Ishikawa (cell line): ENCODE results near the gene GRIFIN.

Experiments used
- CEBPB ChIP-seq: IDR thresholded peaks from 2 replicates; pipeline ENCODE4 v1.6.1; 2012
- CREB1 ChIP-seq: IDR thresholded peaks from 2 replicates; pipeline ENCODE4 v1.6.1; 2012; ENCODE audit warnings: low read depth
- EGR1 ChIP-seq: IDR thresholded peaks from 2 replicates; pipeline ENCODE4 v1.6.1; 2012
- EP300 ChIP-seq: IDR thresholded peaks from 2 replicates; pipeline ENCODE4 v1.6.1; 2012; ENCODE audit warnings: borderline replicate concordance
- FOXM1 ChIP-seq: IDR thresholded peaks from 2 replicates; pipeline ENCODE4 v1.6.1; 2012; ENCODE audit warnings: low read depth, borderline replicate concordance
- MAX ChIP-seq: IDR thresholded peaks from 2 replicates; pipeline ENCODE4 v1.6.1; 2012
- NFIC ChIP-seq: IDR thresholded peaks from 2 replicates; pipeline ENCODE4 v1.6.1; 2012
- RAD21 ChIP-seq: IDR thresholded peaks from 2 replicates; pipeline ENCODE4 v1.6.1; 2012; ENCODE audit warnings: low read depth
- TAF1 ChIP-seq: IDR thresholded peaks from 2 replicates; pipeline ENCODE4 v1.6.1; 2012; ENCODE audit warnings: low read depth, mild to moderate bottlenecking
- TCF12 ChIP-seq: IDR thresholded peaks from 2 replicates; pipeline ENCODE4 v1.6.1; 2012; ENCODE audit warnings: low read depth
- TEAD4 ChIP-seq: IDR thresholded peaks from 2 replicates; pipeline ENCODE4 v1.6.1; 2012
- USF1 ChIP-seq: IDR thresholded peaks from 2 replicates; pipeline ENCODE4 v1.6.1; 2012
- YY1 ChIP-seq: IDR thresholded peaks from 2 replicates; pipeline ENCODE4 v1.6.1; 2012; ENCODE audit warnings: low read depth
- ZBTB7A ChIP-seq: IDR thresholded peaks from 2 replicates; pipeline ENCODE4 v1.6.1; 2012; ENCODE audit warnings: low read depth
- TF ChIP-seq, protein P1 (sequence below): IDR thresholded peaks from 2 replicates; pipeline ENCODE4 v1.6.1; 2012; ENCODE audit warnings: low read depth, mild to moderate bottlenecking

The GRIFIN gene

GRCh38 chr7:2462731-2463130, 13.5 kb downstream of the GRIFIN start:
- no peak for TF ChIP-seq TAF1
- TF ChIP-seq ZBTB7A, result no peak
- no peak for TF ChIP-seq FOXM1
- no peak for TF ChIP-seq NFIC
- no peak for TF ChIP-seq USF1
- TF ChIP-seq EP300, result no peak
- TF ChIP-seq RAD21, result no peak
- TF ChIP-seq YY1, result no peak
- no peak for TF ChIP-seq CREB1
- TF ChIP-seq EGR1, result no peak
- TF ChIP-seq MAX, result no peak
- TF ChIP-seq, protein P1, sequence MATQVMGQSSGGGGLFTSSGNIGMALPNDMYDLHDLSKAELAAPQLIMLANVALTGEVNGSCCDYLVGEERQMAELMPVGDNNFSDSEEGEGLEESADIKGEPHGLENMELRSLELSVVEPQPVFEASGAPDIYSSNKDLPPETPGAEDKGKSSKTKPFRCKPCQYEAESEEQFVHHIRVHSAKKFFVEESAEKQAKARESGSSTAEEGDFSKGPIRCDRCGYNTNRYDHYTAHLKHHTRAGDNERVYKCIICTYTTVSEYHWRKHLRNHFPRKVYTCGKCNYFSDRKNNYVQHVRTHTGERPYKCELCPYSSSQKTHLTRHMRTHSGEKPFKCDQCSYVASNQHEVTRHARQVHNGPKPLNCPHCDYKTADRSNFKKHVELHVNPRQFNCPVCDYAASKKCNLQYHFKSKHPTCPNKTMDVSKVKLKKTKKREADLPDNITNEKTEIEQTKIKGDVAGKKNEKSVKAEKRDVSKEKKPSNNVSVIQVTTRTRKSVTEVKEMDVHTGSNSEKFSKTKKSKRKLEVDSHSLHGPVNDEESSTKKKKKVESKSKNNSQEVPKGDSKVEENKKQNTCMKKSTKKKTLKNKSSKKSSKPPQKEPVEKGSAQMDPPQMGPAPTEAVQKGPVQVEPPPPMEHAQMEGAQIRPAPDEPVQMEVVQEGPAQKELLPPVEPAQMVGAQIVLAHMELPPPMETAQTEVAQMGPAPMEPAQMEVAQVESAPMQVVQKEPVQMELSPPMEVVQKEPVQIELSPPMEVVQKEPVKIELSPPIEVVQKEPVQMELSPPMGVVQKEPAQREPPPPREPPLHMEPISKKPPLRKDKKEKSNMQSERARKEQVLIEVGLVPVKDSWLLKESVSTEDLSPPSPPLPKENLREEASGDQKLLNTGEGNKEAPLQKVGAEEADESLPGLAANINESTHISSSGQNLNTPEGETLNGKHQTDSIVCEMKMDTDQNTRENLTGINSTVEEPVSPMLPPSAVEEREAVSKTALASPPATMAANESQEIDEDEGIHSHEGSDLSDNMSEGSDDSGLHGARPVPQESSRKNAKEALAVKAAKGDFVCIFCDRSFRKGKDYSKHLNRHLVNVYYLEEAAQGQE, result no peak
- TF ChIP-seq CEBPB, result no peak
- no peak for TF ChIP-seq TCF12
- TF ChIP-seq TEAD4, result no peak

DNA sequence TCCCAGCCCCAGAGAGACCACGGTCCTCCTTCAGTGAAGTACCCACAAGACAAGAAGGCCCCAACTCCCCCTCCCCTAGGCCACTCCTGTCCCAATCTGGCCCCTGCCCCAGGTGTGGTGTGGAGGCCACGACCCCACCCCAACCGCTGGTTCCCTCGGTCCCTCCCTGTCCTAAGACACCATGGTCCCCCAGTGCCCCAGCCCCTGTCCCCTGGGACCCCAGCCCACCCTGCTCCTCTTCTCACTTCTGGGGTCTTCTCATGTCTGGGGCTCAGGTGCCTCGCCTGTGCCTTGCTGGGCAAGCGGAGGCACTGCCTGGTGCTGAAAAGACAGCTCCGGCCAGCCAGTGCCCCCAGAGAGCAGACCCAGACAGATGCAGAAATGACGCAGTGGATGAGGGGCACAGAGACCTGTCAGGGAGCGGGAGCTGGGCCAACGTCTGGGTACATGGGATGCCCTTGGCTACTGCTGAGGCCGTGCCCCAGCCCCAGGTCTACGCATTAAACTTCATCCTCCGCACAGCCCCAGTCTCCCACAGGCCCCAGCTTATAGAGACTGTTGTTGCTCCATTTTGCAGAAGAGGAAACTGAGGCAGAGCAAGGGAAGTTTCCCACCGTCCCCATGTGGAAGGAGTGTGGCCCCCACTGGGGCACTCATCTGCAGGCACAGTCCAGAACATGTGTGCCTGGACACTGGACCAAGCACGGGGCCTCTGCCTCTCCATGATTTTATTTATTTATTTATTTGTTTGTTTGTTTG, 14.8 kb downstream of the GRIFIN start:
- TF ChIP-seq TCF12, result no peak
- TF ChIP-seq, protein P1, result peak; percentile 76
- 0 out of 2 replicates have a peak, but pooled peaks have one; percentile 11 for TF ChIP-seq ZBTB7A

DNA sequence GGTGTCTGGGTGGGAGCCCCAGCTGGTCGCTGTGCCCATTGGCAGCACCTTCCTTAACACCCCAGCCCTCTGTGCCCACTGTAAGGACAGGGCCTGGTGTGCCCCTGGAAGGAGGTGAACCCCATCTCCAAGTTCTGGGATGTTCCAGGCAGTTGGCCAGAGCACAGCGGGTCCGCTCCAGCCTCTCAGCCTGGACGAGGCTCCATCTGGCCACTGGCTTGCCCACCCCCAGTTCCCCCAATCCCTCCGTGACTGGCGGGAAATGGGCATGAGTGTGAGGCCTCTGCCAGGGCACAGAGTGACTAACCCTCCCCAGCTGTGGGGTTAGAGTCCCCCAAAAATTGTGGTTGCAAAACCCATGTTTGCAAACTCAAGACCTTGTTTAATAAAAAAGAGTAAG, 15.6 kb downstream of the GRIFIN start:
- no peak for TF ChIP-seq TAF1
- TF ChIP-seq EP300, result no peak
- no peak for TF ChIP-seq NFIC
- TF ChIP-seq CREB1, result no peak
- TF ChIP-seq ZBTB7A, result no peak
- no peak for TF ChIP-seq TCF12
- TF ChIP-seq EGR1, result no peak

- no peak for TF ChIP-seq TCF12
- no peak for TF ChIP-seq CEBPB
Measured at GRCh38 chr7:2460188-2460587, 16.0 kb downstream of the GRIFIN start.

DNA sequence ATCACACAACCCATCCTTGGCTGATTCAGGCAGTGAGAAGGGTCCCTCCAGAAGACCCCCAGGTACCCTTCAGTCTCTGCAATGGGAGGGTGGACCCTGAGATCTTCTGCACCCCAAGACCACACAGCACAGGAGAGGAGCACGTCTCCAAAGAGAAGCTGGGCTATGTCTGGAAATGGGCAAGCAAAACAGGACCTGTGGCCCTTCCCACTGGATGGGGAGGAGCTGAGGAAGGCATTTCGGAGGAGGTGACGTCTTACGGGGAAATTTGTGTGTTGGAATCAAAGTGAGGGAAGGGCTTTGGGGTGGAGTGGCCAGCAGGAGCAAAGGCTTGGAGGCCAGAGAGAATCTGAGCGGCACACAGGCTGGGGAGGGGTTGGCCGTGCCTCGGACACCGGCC, 16.5 kb downstream of the GRIFIN start:
- TF ChIP-seq CEBPB (no peak), USF1 (no peak), CREB1 (no peak), TCF12 (no peak), EGR1 (no peak), YY1 (no peak), TAF1 (no peak), EP300 (no peak), MAX (no peak), RAD21 (no peak), ZBTB7A (no peak), NFIC (no peak), TEAD4 (no peak), FOXM1 (no peak)
- TF ChIP-seq, protein P1, result no peak
